Vagina (tissue), 2 donors: ENCODE data around the gene AGBL4. TPM values are rescaled to one million over a fixed set of nuclear protein-coding genes. Genes with fewer than 3 reads are reported as not detected.

Source experiments
- DNase-seq, 2 donors: peaks; one replicate each; pipeline ENCODE4 v3.0.0-alpha.2; 2017; ENCODE audit errors: extremely low spot score in 2 of 2
- H3K27ac ChIP-seq: fragments of 200-600 bp; sonication (generic); one replicate; pipeline ENCODE4 v1.5.1; 2019
- H3K27me3 ChIP-seq: fragments of 200-600 bp; sonication (generic); one replicate; pipeline ENCODE4 v1.5.1; 2019
- H3K36me3 ChIP-seq, 2 donors: fragments of 200-600 bp; sonication (generic); one replicate each; pipeline ENCODE4 v1.5.1; 2017 to 2019
- H3K4me1 ChIP-seq: fragments of 200-600 bp; sonication (generic); one replicate; pipeline ENCODE4 v1.5.1; 2019
- H3K4me3 ChIP-seq, 2 donors: fragments of 200-600 bp; sonication (generic); 1 replicate in 1 of 2; 2 replicates in 1 of 2; pipeline ENCODE4 v1.5.1; 2016 to 2019
- H3K9me3 ChIP-seq: fragments of 200-600 bp; sonication (generic); one replicate; pipeline ENCODE4 v1.5.1; 2019
- CTCF ChIP-seq, 3 experiments: fragments of 450-650 bp in 2 of 3; fragments of 200-600 bp in 1 of 3; sonication (generic) in 1 of 3; IDR thresholded peaks; one replicate each; pipeline ENCODE4 v1.5.1; 2017 to 2019; ENCODE audit warnings: antibody characterized with exemption in 3 of 3, mild to moderate bottlenecking in 2 of 3, moderate library complexity in 2 of 3
- POLR2A ChIP-seq, 2 donors: fragments of 450-650 bp; IDR thresholded peaks; one replicate each; pipeline ENCODE4 v1.6.1; 2017; ENCODE audit warnings: antibody characterized with exemption in 2 of 2, mild to moderate bottlenecking in 2 of 2, moderate library complexity in 2 of 2
- POLR2AphosphoS5 ChIP-seq, 2 donors: sonication (generic); formaldehyde crosslinking; IDR thresholded peaks; one replicate each; pipeline ENCODE4 v1.9.0; 2017; ENCODE audit warnings: antibody characterized with exemption in 2 of 2, mild to moderate bottlenecking in 2 of 2, low read depth in 1 of 2; ENCODE audit not compliant: insufficient read depth in 1 of 2
- intact Hi-C: fragments of 100-400 bp; cut with DNase I; formaldehyde crosslinking; loops from one replicate; pipeline ENCODE4 v1.15.1; 2023
- total RNA-seq: library from RNA; depleted of rRNA; stranded (reverse); fragments of >200 nt; gene quantifications from one replicate; pipeline ENCODE4 v1.2.3, GENCODE V29; 2016

Gene AGBL4
- total RNA-seq, 1 donor from 2014 or later: not detected

DNA sequence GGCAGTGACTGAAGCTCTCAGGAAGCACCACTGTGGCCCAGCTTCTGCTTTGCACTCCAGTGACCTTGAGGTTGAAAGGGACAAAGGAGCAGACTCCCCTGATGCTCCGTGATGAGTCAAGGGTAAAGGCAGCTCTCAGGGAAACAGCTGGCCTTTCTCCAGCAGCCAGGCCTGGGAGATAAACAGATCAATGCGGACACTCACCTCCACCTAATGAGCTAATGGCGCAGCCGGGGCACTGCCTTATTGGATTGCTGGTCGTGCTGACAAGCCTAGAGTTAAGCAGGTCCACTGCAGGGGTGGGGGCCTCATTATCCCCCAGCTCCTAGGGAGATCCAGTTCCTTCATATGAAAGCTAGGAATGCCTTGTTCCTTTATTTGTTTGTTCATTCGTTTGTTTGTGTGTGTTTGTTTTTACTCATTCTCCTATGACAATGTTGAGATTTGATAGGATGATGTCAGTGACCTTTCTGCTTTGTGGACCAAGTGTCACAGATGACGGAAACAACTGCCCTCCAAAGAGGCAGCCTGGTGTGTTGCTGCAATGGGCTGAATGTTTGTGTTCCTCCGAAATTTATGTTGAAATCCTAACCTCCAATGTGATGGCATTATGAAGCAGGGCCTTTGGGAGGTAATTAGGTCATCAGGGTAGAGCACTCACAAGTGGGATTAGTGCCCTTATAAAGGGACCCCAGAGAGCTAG, 1105.7 kb downstream of the AGBL4 start:
- TF ChIP-seq CTCF (IDR thresholded peaks at IDR 0.05) (no peak), POLR2A (IDR thresholded peaks at IDR 0.05) (no peak), POLR2AphosphoS5 (IDR thresholded peaks at IDR 0.05; ENCODE audit: insufficient read depth in 1 of 2, low read depth in 1 of 2) (no peak)
- Histone ChIP-seq H3K4me1 (no peaks in the 10 kb centered on the region), H3K36me3 (no peaks in the 10 kb centered on the region), H3K4me3 (no peak overlapping the region), H3K27me3 (no peaks in the 10 kb centered on the region), H3K9me3 (no peaks in the 10 kb centered on the region), H3K27ac (no peak overlapping the region)
- intact Hi-C loops: no loop called here
- DNase-seq: no peak

DNA sequence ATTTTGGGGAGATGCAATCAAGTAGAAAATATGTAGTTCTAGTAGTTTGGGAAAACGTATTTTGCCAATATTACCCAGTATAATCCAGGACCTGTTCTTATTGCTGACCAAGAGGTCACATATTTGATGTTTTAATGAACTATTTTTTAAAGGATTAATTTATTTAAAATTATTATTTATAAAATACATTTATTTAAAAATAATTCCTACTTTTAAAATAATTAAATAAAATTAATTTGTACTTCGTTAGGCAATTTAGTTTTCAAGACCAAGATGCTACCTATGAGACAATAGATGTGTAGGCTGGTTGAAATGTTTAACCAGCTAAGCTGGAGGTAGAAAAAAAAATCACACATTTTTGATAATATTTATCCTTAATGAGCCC, 1106.7 kb downstream of the AGBL4 start:
- no peaks in the 10 kb centered on the region for H3K4me1 ChIP-seq
- TF ChIP-seq CTCF (IDR thresholded peaks at IDR 0.05): no peak
- TF ChIP-seq POLR2A (IDR thresholded peaks at IDR 0.05): no peak
- no peak for TF ChIP-seq POLR2AphosphoS5 (IDR thresholded peaks at IDR 0.05; ENCODE audit: insufficient read depth in 1 of 2, low read depth in 1 of 2)
- no peak overlapping the region for H3K27ac ChIP-seq
- DNase-seq: no peak
- no peaks in the 10 kb centered on the region for H3K27me3 ChIP-seq
- no peak overlapping the region for H3K4me3 ChIP-seq
- intact Hi-C loops: no loop called here
- no peaks in the 10 kb centered on the region for H3K9me3 ChIP-seq
- H3K36me3 ChIP-seq: no peaks in the 10 kb centered on the region

GRCh38 chr1:48916130-48917069, 1107.4 kb downstream of the AGBL4 start:
- Histone ChIP-seq H3K36me3 (no peaks in the 10 kb centered on the region), H3K27ac (no peak overlapping the region), H3K27me3 (no peaks in the 10 kb centered on the region), H3K9me3 (no peaks in the 10 kb centered on the region), H3K4me1 (no peaks in the 10 kb centered on the region), H3K4me3 (no peak overlapping the region)
- no peak for TF ChIP-seq POLR2AphosphoS5 (IDR thresholded peaks at IDR 0.05; ENCODE audit: insufficient read depth in 1 of 2, low read depth in 1 of 2)
- no peak for TF ChIP-seq POLR2A (IDR thresholded peaks at IDR 0.05)
- no peak for TF ChIP-seq CTCF (IDR thresholded peaks at IDR 0.05)
- no peak for DNase-seq
- intact Hi-C loops: no loop called here

- Histone ChIP-seq H3K36me3 (no peaks in the 10 kb centered on the region), H3K27me3 (no peaks in the 10 kb centered on the region), H3K4me3 (no peak overlapping the region), H3K27ac (no peak overlapping the region), H3K9me3 (no peaks in the 10 kb centered on the region), H3K4me1 (no peaks in the 10 kb centered on the region)
- intact Hi-C loops: no loop called here
- TF ChIP-seq POLR2AphosphoS5 (IDR thresholded peaks at IDR 0.05; ENCODE audit: insufficient read depth in 1 of 2, low read depth in 1 of 2): no peak
- no peak for TF ChIP-seq POLR2A (IDR thresholded peaks at IDR 0.05)
- no peak for TF ChIP-seq CTCF (IDR thresholded peaks at IDR 0.05)
- no peak for DNase-seq
Measured at GRCh38 chr1:48908606-48909005, 1115.1 kb downstream of the AGBL4 start.
